Measurements from ENCODE around the gene TBL1X.

TBL1X gene

GRCh38 chrX:9638871-9639270 lies 174.0 kb downstream of the TBL1X start:
- TF ChIP-seq CTCF (IDR thresholded peaks at IDR 0.05) = no peak
- Histone ChIP-seq H3K4me1 (no peaks in the 10 kb centered on the region), H3K27me3 (ENCODE audit: control insufficient read depth, insufficient read depth, low read length) (no peaks in the 10 kb centered on the region), H3K36me3 (ENCODE audit: control insufficient read depth, insufficient read depth, low read length) (no peaks in the 10 kb centered on the region), H3K9ac (no peak overlapping the region), H3K4me3 (ENCODE audit: low read depth, low read length) (no peak overlapping the region), H3K9me3 (ENCODE audit: control insufficient read depth, low read length) (no peaks in the 10 kb centered on the region), H2AFZ (no peak overlapping the region), H3K4me2 (ENCODE audit: low read length) (no peak overlapping the region), H3K79me2 (no peaks in the 10 kb centered on the region), H3K27ac (no peak overlapping the region)

GRCh38 chrX:9642270-9642995 lies 177.6 kb downstream of the TBL1X start:
- Histone ChIP-seq H3K9me3 (ENCODE audit: control insufficient read depth, low read length) (no peaks in the 10 kb centered on the region), H3K4me3 (ENCODE audit: low read depth, low read length) (no peak overlapping the region), H3K27me3 (ENCODE audit: control insufficient read depth, insufficient read depth, low read length) (no peaks in the 10 kb centered on the region), H3K4me1 (no peaks in the 10 kb centered on the region), H3K9ac (no peak overlapping the region), H3K27ac (no peak overlapping the region), H3K79me2 (no peaks in the 10 kb centered on the region), H2AFZ (no peak overlapping the region), H3K4me2 (ENCODE audit: low read length) (no peak overlapping the region), H3K36me3 (ENCODE audit: control insufficient read depth, insufficient read depth, low read length) (no peaks in the 10 kb centered on the region)
- TF ChIP-seq CTCF (IDR thresholded peaks at IDR 0.05) = no peak

- Histone ChIP-seq H3K4me3 (ENCODE audit: low read depth, low read length) (no peak overlapping the region), H3K36me3 (ENCODE audit: control insufficient read depth, insufficient read depth, low read length) (no peaks in the 10 kb centered on the region), H2AFZ (no peak overlapping the region), H3K4me2 (ENCODE audit: low read length) (no peak overlapping the region), H3K27ac (no peak overlapping the region), H3K9me3 (ENCODE audit: control insufficient read depth, low read length) (no peaks in the 10 kb centered on the region), H3K4me1 (no peaks in the 10 kb centered on the region), H3K79me2 (no peaks in the 10 kb centered on the region), H3K27me3 (ENCODE audit: control insufficient read depth, insufficient read depth, low read length) (no peaks in the 10 kb centered on the region), H3K9ac (no peak overlapping the region)
- no peak for TF ChIP-seq CTCF (IDR thresholded peaks at IDR 0.05)
Observed at GRCh38 chrX:9643807-9644206, 178.9 kb downstream of the TBL1X start.

- no peak overlapping the region for H3K27ac ChIP-seq
- no peaks in the 10 kb centered on the region for H3K4me1 ChIP-seq
- no peak overlapping the region for H2AFZ ChIP-seq
- H3K4me3 ChIP-seq (ENCODE audit: low read depth, low read length) = no peak overlapping the region
- H3K36me3 ChIP-seq (ENCODE audit: control insufficient read depth, insufficient read depth, low read length) = no peaks in the 10 kb centered on the region
- TF ChIP-seq CTCF (IDR thresholded peaks at IDR 0.05) = no peak
- no peak overlapping the region for H3K9ac ChIP-seq
- no peaks in the 10 kb centered on the region for H3K27me3 ChIP-seq (ENCODE audit: control insufficient read depth, insufficient read depth, low read length)
- H3K4me2 ChIP-seq (ENCODE audit: low read length) = no peak overlapping the region
- H3K9me3 ChIP-seq (ENCODE audit: control insufficient read depth, low read length) = no peaks in the 10 kb centered on the region
- H3K79me2 ChIP-seq = no peaks in the 10 kb centered on the region
Observed at GRCh38 chrX:9644335-9644734, 179.5 kb downstream of the TBL1X start.
